Measurements from ENCODE around the gene SLC6A18. TPM values are rescaled to one million over a fixed set of nuclear protein-coding genes. Genes with fewer than 3 reads are reported as not detected.

Gene SLC6A18
- total and polyA plus RNA-seq, 12 donors: not detected

GRCh38 chr5:1210832-1211251, 14.3 kb upstream of the SLC6A18 start:
- no peak for ATAC-seq
- WGBS, 2 donors: 80 to 87% methylated on average over 21 of the region's 21 CpGs
- no peaks in the 10 kb centered on the region for H3K4me1 ChIP-seq
- intact Hi-C loops (cut with DNase I): no loop called here
- no peak overlapping the region for H3K27ac ChIP-seq
- H3K27me3 ChIP-seq: peaks cover 0 to 46% (median 5%) of the 10 kb centered on the region in 7 donors
- no peak overlapping the region for H3K4me3 ChIP-seq
- TF ChIP-seq, protein P1, sequence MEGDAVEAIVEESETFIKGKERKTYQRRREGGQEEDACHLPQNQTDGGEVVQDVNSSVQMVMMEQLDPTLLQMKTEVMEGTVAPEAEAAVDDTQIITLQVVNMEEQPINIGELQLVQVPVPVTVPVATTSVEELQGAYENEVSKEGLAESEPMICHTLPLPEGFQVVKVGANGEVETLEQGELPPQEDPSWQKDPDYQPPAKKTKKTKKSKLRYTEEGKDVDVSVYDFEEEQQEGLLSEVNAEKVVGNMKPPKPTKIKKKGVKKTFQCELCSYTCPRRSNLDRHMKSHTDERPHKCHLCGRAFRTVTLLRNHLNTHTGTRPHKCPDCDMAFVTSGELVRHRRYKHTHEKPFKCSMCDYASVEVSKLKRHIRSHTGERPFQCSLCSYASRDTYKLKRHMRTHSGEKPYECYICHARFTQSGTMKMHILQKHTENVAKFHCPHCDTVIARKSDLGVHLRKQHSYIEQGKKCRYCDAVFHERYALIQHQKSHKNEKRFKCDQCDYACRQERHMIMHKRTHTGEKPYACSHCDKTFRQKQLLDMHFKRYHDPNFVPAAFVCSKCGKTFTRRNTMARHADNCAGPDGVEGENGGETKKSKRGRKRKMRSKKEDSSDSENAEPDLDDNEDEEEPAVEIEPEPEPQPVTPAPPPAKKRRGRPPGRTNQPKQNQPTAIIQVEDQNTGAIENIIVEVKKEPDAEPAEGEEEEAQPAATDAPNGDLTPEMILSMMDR (IDR thresholded peaks at IDR 0.05): no peak
- H3K9me3 ChIP-seq: peaks cover 0 to 6% (median 0%) of the 10 kb centered on the region in 11 donors
- DNase-seq: peak in 1 of 2 donors; percentile 8
- H3K36me3 ChIP-seq: no peaks in the 10 kb centered on the region

GRCh38 chr5:1211701-1212100, 13.5 kb upstream of the SLC6A18 start:
- intact Hi-C loops (cut with DNase I): no loop called here
- Histone ChIP-seq H3K4me3 (no peak overlapping the region), H3K36me3 (no peaks in the 10 kb centered on the region), H3K27ac (no peak overlapping the region), H3K4me1 (no peaks in the 10 kb centered on the region), H3K27me3 (peaks cover 0 to 39% (median 5%) of the 10 kb centered on the region in 7 donors), H3K9me3 (peaks cover 0 to 10% (median 0%) of the 10 kb centered on the region in 11 donors)
- WGBS, 2 donors: 95 to 96% methylated on average over 9 of the region's 9 CpGs
- TF ChIP-seq, protein P1 (IDR thresholded peaks at IDR 0.05): no peak
- ATAC-seq (no peak), DNase-seq (peak in 1 of 2 donors; percentile 2)

GRCh38 chr5:1212271-1212670, 12.9 kb upstream of the SLC6A18 start:
- WGBS, 2 donors: 93% methylated on average over 20 of the region's 20 CpGs
- peaks cover 0 to 34% (median 4%) of the 10 kb centered on the region in 7 donors for H3K27me3 ChIP-seq
- no peak for ATAC-seq
- no peak overlapping the region for H3K27ac ChIP-seq
- DNase-seq: peak in 1 of 2 donors; percentile 4
- intact Hi-C loops (cut with DNase I): no loop called here
- no peaks in the 10 kb centered on the region for H3K36me3 ChIP-seq
- no peaks in the 10 kb centered on the region for H3K4me1 ChIP-seq
- TF ChIP-seq, protein P1 (IDR thresholded peaks at IDR 0.05): no peak
- H3K9me3 ChIP-seq: peaks cover 0 to 10% (median 0%) of the 10 kb centered on the region in 11 donors
- no peak overlapping the region for H3K4me3 ChIP-seq

DNA sequence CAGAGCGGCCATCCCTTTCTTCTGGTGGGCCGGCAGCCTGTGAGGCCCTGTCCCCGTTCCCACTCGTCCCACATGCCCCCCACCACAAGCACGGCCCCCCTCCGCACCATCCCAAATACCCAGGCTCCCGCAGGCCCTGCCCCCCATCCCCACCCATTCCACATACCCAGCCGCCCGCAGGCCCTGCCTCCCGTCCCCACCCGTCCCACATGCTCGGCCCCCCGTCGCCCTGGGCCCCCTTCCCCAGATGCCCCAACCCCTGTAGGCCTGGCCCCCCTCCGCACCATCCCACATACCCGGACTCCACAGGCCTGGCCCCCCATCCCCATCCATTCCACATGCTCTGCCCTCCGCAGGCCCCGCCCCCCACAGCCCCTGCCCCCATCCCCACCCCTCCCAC, 12.3 kb upstream of the SLC6A18 start:
- Histone ChIP-seq H3K36me3 (no peaks in the 10 kb centered on the region), H3K4me1 (no peaks in the 10 kb centered on the region), H3K4me3 (no peak overlapping the region), H3K9me3 (peaks cover 0 to 10% (median 0%) of the 10 kb centered on the region in 11 donors), H3K27me3 (peaks cover 0 to 33% (median 4%) of the 10 kb centered on the region in 7 donors), H3K27ac (no peak overlapping the region)
- WGBS, 2 donors: 88 to 89% methylated on average over 11 to 18 of the region's 18 CpGs
- TF ChIP-seq, protein P1 (IDR thresholded peaks at IDR 0.05): no peak
- intact Hi-C loops (cut with DNase I): no loop called here
- DNase-seq: peak in 1 of 2 donors; percentile 5
- no peak for ATAC-seq

Data from heart right ventricle (tissue), 16 donors.